Astrocyte of the cerebellum (primary cell): ENCODE results near the gene ATL1.

Experiments used
- DNase-seq: peaks from one replicate; pipeline ENCODE4 v3.0.0-alpha.2; 2011; ENCODE audit warnings: low read depth
- H3K4me3 ChIP-seq: 2 replicates; pipeline ENCODE4 v1.5.1; 2011; ENCODE audit warnings: mild to moderate bottlenecking, low read depth, low read length, moderate library complexity
- in situ Hi-C: cut with HindIII; loops from 2 replicates; pipeline ENCODE4 v1.10.0; 2017; ENCODE audit warnings: low sequenced_read_pairs
- TF ChIP-seq, protein P1 (sequence below): IDR thresholded peaks from 2 replicates; pipeline ENCODE4 v1.5.1; 2012; ENCODE audit warnings: low read length, low read depth, moderate library complexity, mild to moderate bottlenecking; ENCODE audit errors: missing control alignments

The ATL1 gene

GRCh38 chr14:50521912-50522341 lies 38.0 kb upstream of the ATL1 start:
- no peak for DNase-seq
- no peak overlapping the region for H3K4me3 ChIP-seq
- in situ Hi-C loops = loop anchor here (10.0 kb wide), 1 partner anchor 187 kb away; no protein-coding TSS in a partner anchor
- TF ChIP-seq, protein P1, sequence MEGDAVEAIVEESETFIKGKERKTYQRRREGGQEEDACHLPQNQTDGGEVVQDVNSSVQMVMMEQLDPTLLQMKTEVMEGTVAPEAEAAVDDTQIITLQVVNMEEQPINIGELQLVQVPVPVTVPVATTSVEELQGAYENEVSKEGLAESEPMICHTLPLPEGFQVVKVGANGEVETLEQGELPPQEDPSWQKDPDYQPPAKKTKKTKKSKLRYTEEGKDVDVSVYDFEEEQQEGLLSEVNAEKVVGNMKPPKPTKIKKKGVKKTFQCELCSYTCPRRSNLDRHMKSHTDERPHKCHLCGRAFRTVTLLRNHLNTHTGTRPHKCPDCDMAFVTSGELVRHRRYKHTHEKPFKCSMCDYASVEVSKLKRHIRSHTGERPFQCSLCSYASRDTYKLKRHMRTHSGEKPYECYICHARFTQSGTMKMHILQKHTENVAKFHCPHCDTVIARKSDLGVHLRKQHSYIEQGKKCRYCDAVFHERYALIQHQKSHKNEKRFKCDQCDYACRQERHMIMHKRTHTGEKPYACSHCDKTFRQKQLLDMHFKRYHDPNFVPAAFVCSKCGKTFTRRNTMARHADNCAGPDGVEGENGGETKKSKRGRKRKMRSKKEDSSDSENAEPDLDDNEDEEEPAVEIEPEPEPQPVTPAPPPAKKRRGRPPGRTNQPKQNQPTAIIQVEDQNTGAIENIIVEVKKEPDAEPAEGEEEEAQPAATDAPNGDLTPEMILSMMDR = no peak

GRCh38 chr14:50523271-50524041 lies 36.5 kb upstream of the ATL1 start:
- in situ Hi-C loops = loop anchor here (10.0 kb wide), 1 partner anchor 189 kb away; no protein-coding TSS in a partner anchor
- no peak overlapping the region for H3K4me3 ChIP-seq
- no peak for DNase-seq
- TF ChIP-seq, protein P1 = no peak

DNA sequence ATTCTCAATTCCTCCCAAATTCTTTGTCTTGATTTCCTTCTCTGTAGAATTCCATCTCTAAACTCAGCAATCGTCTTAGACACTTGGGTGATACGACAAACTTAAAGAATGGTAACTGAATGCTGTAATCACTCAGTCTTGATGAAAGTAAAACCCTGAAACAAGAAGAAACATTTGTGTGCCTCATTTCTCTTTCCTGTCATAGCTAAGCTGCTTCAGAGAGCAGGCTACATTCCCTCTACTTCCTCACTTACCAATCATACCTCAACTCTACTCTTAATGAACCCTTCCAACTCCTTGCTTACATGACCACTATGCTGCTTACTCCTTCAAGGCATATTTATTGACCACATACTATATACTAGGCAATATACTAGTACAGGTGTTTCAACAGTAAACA lies 35.9 kb upstream of the ATL1 start:
- TF ChIP-seq, protein P1 = no peak
- no peak overlapping the region for H3K4me3 ChIP-seq
- in situ Hi-C loops = loop anchor here (10.0 kb wide), 1 partner anchor 189 kb away; no protein-coding TSS in a partner anchor
- no peak for DNase-seq

GRCh38 chr14:50524731-50525515 lies 35.0 kb upstream of the ATL1 start:
- in situ Hi-C loops = loop anchor here (10.0 kb wide), 1 partner anchor 190 kb away; no protein-coding TSS in a partner anchor
- TF ChIP-seq, protein P1 = no peak
- no peak overlapping the region for H3K4me3 ChIP-seq
- no peak for DNase-seq

DNA sequence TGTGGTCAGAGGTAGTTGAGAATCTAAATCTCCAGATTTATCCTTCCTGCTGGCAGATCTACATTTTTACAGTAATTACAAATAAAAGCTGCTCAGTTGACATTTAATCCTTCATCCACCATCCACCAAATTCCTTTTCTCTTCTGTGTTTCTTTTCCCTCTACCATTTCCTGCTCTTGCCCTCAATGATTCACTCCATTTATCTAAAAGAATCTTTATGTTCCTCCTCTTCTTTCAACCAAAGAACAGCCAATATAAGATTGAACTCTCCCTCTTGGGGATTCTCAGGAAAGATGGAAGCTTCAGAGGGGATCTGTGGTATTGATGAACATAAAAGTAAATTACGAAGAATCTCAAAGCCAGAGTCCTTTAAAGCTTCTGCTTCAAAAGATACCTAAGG lies 31.9 kb upstream of the ATL1 start:
- in situ Hi-C loops = loop anchor here (10.0 kb wide), 1 partner anchor 193 kb away; no protein-coding TSS in a partner anchor
- H3K4me3 ChIP-seq = no peak overlapping the region

More for the DNA sequence above, 31.9 kb upstream of the ATL1 start:
- no peak for DNase-seq
- TF ChIP-seq, protein P1 = no peak
